ENCODE measurements around the gene GPX8. TPM values are rescaled to one million over a fixed set of nuclear protein-coding genes. Genes with fewer than 3 reads are reported as not detected.

GPX8 gene
- total RNA-seq, 2 experiments from 2014 or later = not detected

DNA sequence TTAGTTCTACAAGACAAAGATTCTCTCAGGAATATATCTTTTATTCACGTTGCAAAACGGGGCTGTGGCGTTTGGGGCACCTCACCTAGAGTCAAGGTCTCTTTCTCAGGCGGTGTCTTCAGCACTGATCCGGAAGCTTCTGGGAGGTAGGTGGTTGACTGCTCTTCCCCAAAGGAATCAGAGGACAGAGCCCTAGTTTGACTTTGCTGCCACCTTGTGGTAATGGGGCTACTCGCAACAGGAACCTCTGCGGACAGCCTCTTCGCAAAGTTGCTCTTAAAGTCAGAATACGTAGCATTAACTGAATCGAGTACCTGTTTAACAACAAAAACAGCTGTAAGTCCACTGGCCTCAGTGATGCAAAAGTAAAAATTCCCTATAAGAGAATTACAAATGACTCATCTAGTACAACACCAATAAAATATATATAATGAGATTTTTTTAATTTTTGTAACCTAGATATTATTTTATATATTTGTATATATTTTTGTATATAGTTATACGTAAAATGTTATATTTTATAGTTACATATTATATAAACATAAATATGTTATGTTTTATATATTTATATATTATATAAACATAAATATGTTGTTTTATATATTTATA lies 13.3 kb upstream of the GPX8 start:
- peak; percentile 91 for DNase-seq
- peak overlapping the region; percentile 43 for H3K27ac Mint-ChIP-seq
- ChIA-PET POLR2A (no interaction called here), CTCF (interaction anchor here (0.6 to 1.8 kb wide), 19 partner anchors 13 to 629 kb away, joined by 3 to 10 read pairs (median 3); partner anchors contain the start of genes GPX8, GZMA and SNX18)
- peaks cover 48% of the 10 kb centered on the region for H3K27me3 Mint-ChIP-seq
- H3K36me3 Mint-ChIP-seq (ENCODE audit: low read depth) = peaks cover 16% of the 10 kb centered on the region
- peak overlapping the region; percentile 4 for H3K4me3 Mint-ChIP-seq
- H3K9me3 Mint-ChIP-seq = peaks cover 4% of the 10 kb centered on the region
- H3K4me1 Mint-ChIP-seq = peaks cover 36% of the 10 kb centered on the region

DNA sequence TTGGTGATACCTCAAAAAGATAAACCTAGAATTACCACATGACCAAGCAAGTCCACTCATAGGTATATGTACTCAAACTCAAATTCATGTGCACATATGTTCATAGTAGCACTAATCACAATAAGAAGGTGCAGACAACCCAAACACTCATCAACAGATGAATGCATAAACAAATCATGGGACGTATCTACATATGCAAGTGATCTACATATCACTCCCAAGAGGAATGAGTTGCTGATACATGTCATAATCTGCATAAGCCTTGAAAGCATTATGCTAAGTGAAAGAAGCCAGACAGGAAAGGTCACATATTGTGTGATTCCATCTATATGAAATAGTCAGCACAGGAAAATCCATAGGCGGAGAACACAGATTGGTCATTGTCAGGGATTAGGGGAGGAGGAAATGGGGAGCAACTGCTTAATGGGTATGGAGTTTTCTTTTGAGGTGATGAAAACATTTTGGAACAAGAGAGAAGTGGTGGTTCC lies 10.6 kb upstream of the GPX8 start:
- CTCF ChIA-PET = no interaction called here
- no peak overlapping the region for H3K4me3 Mint-ChIP-seq
- DNase-seq = no peak
- H3K9me3 Mint-ChIP-seq = peaks cover 4% of the 10 kb centered on the region
- peaks cover 12% of the 10 kb centered on the region for H3K36me3 Mint-ChIP-seq (ENCODE audit: low read depth)
- peaks cover 21% of the 10 kb centered on the region for H3K4me1 Mint-ChIP-seq
- POLR2A ChIA-PET = no interaction called here
- H3K27me3 Mint-ChIP-seq = peaks cover 54% of the 10 kb centered on the region
- H3K27ac Mint-ChIP-seq = no peak overlapping the region

DNA sequence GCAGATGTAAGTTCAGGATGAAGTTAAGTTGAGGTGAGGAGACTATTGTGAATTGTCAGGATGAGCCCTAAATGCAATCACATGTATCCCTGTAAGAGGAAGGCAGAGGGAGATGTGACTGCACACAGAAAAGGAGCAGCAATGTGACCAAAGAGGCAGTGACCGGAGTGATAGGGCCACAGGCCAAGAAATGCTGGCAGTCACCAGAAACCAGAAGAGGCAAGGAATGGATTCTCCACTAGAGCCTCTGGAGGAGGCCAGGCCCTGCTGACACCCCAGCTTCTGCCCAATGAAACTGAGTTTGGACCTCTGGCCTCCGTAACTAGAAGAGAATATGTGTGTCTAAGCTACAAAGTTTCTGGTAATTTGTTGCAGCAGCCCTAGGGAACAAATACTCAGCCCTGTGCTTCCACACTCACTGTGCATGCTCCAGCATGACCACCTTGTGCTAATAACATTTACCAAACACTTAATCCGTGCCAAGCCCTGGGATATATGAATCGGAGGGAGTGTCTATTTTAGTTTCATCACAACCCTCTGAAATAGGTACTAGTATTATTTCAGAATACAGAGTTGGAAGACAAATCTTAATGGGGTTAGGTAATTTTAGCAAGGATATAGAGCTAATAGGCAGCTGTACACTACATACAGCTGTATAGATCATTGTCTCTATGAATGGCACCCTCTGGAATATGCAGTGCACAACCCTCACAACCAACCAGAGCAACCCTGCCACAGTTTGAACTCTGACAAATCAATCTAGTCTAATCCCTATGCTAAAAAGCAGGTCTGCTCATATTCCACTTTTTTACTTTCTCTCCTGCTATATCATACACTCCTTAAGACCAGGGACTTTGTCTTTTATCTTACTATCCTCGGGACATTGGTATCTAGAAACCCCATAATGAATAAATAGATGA lies 7.8 kb upstream of the GPX8 start:
- ChIA-PET CTCF (interaction anchor here (0.6 to 1.9 kb wide), 3 partner anchors 15 to 838 kb away, joined by 3 to 8 read pairs (median 5); no protein-coding TSS in a partner anchor), POLR2A (no interaction called here)
- no peaks in the 10 kb centered on the region for H3K4me1 Mint-ChIP-seq
- H3K27me3 Mint-ChIP-seq = peaks cover 62% of the 10 kb centered on the region
- no peak for DNase-seq
- H3K4me3 Mint-ChIP-seq = no peak overlapping the region
- no peaks in the 10 kb centered on the region for H3K36me3 Mint-ChIP-seq (ENCODE audit: low read depth)
- H3K27ac Mint-ChIP-seq = no peak overlapping the region
- H3K9me3 Mint-ChIP-seq = no peaks in the 10 kb centered on the region

DNA sequence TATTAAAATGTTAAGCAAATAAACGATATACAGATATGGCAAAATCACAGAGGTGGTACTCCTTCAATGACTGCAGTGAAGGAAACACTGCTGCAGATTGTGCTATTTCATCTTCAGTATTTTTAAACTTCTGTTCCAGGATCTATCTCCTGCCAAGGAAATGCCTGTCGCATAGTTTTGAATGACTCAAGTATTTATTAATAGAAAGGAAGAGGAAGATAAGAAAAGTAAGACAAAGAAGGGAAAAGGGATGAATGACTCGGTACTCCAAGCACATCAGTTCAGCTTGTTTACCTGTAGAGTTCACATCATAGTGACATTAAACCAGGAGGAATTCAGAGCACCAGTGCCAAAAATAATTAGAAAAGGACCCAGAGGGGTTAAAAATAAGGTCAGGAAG lies 5.1 kb upstream of the GPX8 start:
- CTCF ChIA-PET = interaction anchor here (0.9 to 2.3 kb wide), 2 partner anchors 54 to 249 kb away, joined by 3 to 7 read pairs; no protein-coding TSS in a partner anchor
- no peaks in the 10 kb centered on the region for H3K9me3 Mint-ChIP-seq

DNA sequence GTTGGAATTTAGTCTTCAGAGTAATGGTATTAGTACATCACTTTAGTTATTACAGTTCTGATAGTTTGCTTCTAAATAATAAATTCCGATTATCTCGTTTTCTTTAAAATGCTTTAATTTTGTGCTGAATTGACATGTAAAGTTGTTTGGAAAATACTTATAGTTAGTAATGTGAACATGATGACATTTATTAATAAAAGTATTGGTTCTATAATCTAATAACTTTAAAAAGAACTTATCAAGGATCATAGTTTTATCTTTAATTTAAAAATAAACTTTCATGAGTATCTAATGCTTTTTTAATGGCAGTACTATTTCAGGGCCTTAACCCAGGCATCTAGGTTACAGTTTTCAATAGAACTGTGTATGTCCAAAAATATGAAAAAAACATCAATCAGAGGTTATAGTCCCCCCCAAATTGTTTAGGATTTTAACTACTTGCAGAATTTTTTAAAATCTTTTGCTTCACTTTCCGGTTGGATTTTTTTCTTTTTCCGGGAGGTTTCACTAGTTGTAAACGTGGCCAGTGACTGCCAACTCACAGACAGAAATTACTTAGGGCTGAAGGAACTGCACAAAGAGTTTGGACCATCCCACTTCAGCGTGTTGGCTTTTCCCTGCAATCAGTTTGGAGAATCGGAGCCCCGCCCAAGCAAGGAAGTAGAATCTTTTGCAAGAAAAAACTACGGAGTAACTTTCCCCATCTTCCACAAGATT lies 680 bp downstream of the GPX8 start:
- CTCF ChIA-PET = interaction anchor here (1.0 to 2.7 kb wide), 15 partner anchors 15 to 644 kb away, joined by 3 to 23 read pairs (median 4); no protein-coding TSS in a partner anchor
- Mint-ChIP-seq H3K4me3 (no peak overlapping the region), H3K9me3 (no peaks in the 10 kb centered on the region), H3K36me3 (ENCODE audit: low read depth) (no peaks in the 10 kb centered on the region), H3K27me3 (peaks cover 70% of the 10 kb centered on the region), H3K4me1 (peaks cover 8% of the 10 kb centered on the region), H3K27ac (no peak overlapping the region)
- POLR2A ChIA-PET = no interaction called here
- DNase-seq = no peak

More for the DNA sequence above, 5.1 kb upstream of the GPX8 start:
- H3K36me3 Mint-ChIP-seq (ENCODE audit: low read depth) = no peaks in the 10 kb centered on the region
- POLR2A ChIA-PET = no interaction called here
- H3K27ac Mint-ChIP-seq = no peak overlapping the region
- H3K4me1 Mint-ChIP-seq = peaks cover 4% of the 10 kb centered on the region
- peaks cover 62% of the 10 kb centered on the region for H3K27me3 Mint-ChIP-seq
- H3K4me3 Mint-ChIP-seq = no peak overlapping the region
- no peak for DNase-seq

DNA sequence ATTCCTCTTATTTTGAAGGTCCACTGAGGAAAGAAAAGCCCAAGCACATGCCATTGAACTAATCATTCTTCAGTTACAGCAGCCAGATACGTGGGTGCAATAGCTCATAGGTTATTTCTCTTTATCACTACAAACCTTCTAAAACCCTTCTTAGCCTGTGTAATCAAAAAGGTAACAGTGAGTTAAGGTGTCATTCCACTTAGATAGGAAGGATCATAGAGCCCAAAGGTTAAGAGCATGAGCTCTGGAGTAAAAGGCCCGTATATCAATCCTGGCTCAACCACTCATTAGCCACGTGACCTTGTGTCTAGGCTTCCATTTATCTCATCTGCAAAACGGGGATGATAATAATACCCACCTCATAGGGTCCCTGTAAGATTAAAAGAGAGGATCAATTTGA lies 2.7 kb downstream of the GPX8 start:
- H3K4me1 Mint-ChIP-seq = peaks cover 8% of the 10 kb centered on the region
- H3K9me3 Mint-ChIP-seq = no peaks in the 10 kb centered on the region
- no peak for DNase-seq
- ChIA-PET CTCF (interaction anchor here (0.9 kb wide), 1 partner anchor 10 kb away, joined by 3 read pairs; no protein-coding TSS in a partner anchor), POLR2A (no interaction called here)
- H3K27ac Mint-ChIP-seq = no peak overlapping the region
- H3K27me3 Mint-ChIP-seq = peaks cover 76% of the 10 kb centered on the region
- H3K4me3 Mint-ChIP-seq = no peak overlapping the region
- H3K36me3 Mint-ChIP-seq (ENCODE audit: low read depth) = no peaks in the 10 kb centered on the region

DNA sequence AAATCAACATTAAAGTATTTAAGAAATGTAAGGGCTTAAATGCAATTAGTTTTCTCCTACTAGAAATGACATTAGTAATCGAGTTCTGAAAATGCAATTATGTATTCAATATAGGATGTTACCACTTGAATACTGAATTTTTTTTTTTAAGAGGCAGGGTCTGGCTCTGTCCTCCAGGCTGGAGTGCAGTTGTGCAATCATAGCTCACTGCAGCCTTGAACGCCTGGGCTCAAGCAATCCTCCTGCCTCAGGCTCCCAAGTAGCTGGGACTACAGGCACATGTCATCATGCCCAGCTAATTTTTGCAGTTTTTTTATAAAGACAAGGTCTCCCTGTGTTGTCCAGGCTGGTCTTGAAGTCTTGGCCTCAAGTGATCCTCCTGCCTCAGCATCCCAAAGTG lies 11.5 kb downstream of the GPX8 start:
- peaks cover 71% of the 10 kb centered on the region for H3K27me3 Mint-ChIP-seq
- no peak for DNase-seq
- POLR2A ChIA-PET = interaction anchor here (0.6 kb wide), 1 partner anchor 12 kb away, joined by 3 read pairs; no protein-coding TSS in a partner anchor
- H3K27ac Mint-ChIP-seq = no peak overlapping the region
- peaks cover 29% of the 10 kb centered on the region for H3K4me1 Mint-ChIP-seq
- no peaks in the 10 kb centered on the region for H3K9me3 Mint-ChIP-seq
- H3K4me3 Mint-ChIP-seq = no peak overlapping the region
- CTCF ChIA-PET = interaction anchor here (0.6 to 1.2 kb wide), 8 partner anchors 58 to 521 kb away, joined by 3 to 4 read pairs (median 3); no protein-coding TSS in a partner anchor
- H3K36me3 Mint-ChIP-seq (ENCODE audit: low read depth) = no peaks in the 10 kb centered on the region

DNA sequence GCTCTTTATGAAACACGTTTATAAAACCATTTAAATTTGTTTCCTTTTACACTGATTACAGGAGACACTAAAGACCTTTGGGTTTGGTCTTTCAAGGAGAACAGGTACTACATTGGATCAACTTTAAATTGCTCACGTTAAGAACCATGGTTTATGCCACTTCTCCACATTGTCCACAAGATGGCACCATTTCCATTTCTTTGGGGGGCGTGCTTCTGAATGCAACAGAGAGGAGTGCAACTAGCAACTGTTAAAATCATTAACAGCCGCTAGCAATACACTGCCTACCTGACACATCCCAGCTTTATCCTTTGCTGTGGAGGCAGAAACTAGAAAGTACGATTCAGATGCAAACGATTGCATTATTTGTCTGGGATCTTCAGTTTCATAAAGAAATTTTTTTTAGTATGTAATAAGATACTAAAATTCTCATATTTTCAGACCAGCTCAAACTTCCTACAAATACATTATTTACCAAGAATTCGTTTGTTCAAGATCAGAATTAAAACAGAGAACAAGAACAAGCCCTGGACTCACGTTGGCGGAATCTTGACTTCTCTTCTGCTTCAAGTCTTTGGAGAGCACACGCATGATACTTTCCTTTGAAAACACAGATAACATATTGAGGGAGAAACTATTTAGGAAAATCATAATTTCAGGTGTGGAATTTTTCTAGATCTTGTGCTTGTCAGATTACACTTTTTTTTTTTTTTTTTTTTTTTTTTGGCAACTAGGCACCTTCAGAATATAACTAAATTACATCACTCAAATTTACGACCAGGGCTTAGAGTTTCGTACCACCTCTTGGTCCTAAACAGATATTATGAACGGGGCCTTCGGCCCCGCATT lies 12.3 kb downstream of the GPX8 start:
- CTCF ChIA-PET = interaction anchor here (0.6 to 1.6 kb wide), 10 partner anchors 10 to 739 kb away, joined by 3 to 4 read pairs (median 3); partner anchors contain the start of gene CCNO
- H3K4me1 Mint-ChIP-seq = peaks cover 36% of the 10 kb centered on the region
- H3K36me3 Mint-ChIP-seq (ENCODE audit: low read depth) = no peaks in the 10 kb centered on the region
- peak overlapping the region; percentile 80 for H3K4me3 Mint-ChIP-seq
- peaks cover 73% of the 10 kb centered on the region for H3K27me3 Mint-ChIP-seq
- H3K9me3 Mint-ChIP-seq = no peaks in the 10 kb centered on the region
- H3K27ac Mint-ChIP-seq = no peak overlapping the region
- DNase-seq = peak; percentile 79
- POLR2A ChIA-PET = interaction anchor here (0.6 kb wide), 2 partner anchors 13 to 93 kb away, joined by 3 to 8 read pairs; no protein-coding TSS in a partner anchor

DNA sequence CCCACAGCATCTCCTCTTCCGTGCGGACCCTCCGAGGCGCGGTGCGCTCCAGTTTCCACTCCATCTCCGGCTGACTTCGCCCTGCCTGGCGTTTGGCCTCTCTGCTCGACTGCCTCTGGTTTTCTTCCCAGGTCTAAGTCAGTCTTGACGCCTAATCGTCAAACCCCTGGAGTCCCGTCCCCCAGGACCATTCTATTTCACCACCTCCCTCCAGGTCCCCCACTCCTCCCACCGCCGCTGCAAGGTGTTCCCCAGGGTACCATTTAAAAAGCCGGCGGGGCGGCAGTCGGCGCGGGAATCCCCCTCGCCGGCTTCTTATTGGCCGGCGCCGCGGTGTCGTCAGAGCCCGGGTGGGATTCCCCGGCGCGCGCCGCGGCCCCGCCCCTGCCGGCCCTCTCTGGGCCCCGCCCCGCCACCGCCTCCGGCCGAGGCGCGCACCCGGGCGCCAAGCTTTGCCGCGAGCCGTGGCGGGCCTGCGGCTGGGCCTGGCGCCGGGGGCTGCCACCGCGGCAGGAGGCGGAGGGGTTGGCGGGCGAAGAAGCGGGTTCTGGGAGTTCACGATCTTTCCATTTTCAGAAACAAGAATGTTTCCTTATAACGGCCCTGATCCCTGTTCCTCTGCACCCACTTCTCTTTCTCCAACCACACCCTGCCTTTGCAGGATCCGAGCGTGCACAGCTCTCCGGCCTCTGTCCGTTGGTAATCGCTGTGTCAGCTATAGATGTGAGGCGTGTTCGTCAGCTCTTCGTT lies 13.1 kb downstream of the GPX8 start, which contains the start of gene CDC20B:
CDC20B (minus strand) TSS at position 241 of the 750 bp plus-strand sequence; CDS start at position 64, 177 bp downstream.
- H3K9me3 Mint-ChIP-seq = no peaks in the 10 kb centered on the region
- POLR2A ChIA-PET = interaction anchor here (0.5 kb wide), 1 partner anchor 457 kb away, joined by 5 read pairs; no protein-coding TSS in a partner anchor
- peak; percentile 61 for DNase-seq
- H3K4me1 Mint-ChIP-seq = peaks cover 40% of the 10 kb centered on the region
- peak within 1 kb of the TSS; percentile 79 for H3K27ac Mint-ChIP-seq
- CTCF ChIA-PET = interaction anchor here (1.0 to 1.6 kb wide), 4 partner anchors 10 to 59 kb away, joined by 3 to 4 read pairs (median 3); partner anchors contain the start of gene CCNO
- H3K4me3 Mint-ChIP-seq = peak within 1 kb of the TSS; percentile 80
- peaks cover 71% of the 10 kb centered on the region for H3K27me3 Mint-ChIP-seq
- H3K36me3 Mint-ChIP-seq (ENCODE audit: low read depth) = no peaks in the 10 kb centered on the region

DNA sequence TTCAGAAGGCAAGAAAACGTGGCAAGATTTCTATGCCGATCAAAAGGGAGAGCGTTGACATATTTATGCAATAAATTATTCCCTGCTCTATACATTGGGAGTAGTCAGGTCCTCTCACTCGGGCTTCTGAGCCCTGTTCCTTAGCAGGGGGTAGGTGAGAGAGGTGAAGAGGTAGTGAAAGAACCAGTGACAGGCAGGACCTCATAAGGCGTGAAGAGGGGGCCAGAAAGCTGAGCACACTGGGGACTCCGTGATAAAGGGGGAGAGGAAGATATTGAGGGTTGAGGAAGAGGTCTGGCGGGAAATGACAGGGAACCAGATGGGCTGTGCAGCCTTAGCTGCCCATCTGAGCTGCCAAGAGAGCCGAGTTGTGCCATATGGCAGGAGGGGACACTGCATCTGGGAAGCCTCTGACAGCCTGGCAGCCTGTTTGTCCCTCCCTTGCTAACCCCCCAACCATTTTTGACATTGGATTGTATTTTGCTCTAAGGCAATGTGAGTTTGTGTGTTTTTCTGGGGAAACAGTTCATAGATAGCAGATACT lies 13.8 kb downstream of the GPX8 start:
- Mint-ChIP-seq H3K4me1 (peaks cover 40% of the 10 kb centered on the region), H3K4me3 (peak overlapping the region; percentile 76), H3K27me3 (peaks cover 69% of the 10 kb centered on the region), H3K36me3 (ENCODE audit: low read depth) (no peaks in the 10 kb centered on the region), H3K9me3 (no peaks in the 10 kb centered on the region), H3K27ac (no peak overlapping the region)
- POLR2A ChIA-PET = interaction anchor here (0.5 kb wide), 1 partner anchor 456 kb away, joined by 5 read pairs; no protein-coding TSS in a partner anchor
- peak; percentile 11 for DNase-seq
- CTCF ChIA-PET = interaction anchor here (1.2 to 1.6 kb wide), 2 partner anchors 9 to 53 kb away, joined by 3 to 4 read pairs; no protein-coding TSS in a partner anchor

Measured in activated CD4-positive, alpha-beta T cell treated with anti-CD3 and anti-CD28 coated beads, Interleukin-2, amount 10 ng/mL, durations not matched to agents 7 days and 5 days (primary cell).